Karpas-422 (cell line): ENCODE measurements around the gene SLC15A5. TPM values are rescaled to one million over a fixed set of nuclear protein-coding genes. Genes with fewer than 3 reads are reported as not detected.

Source experiments
- DNase-seq: peaks from one replicate; pipeline ENCODE4 v3.0.0-alpha.2; 2015
- H2AFZ ChIP-seq: fragments of 200-600 bp; sonication (generic); 2 replicates; pipeline ENCODE4 v1.6.1; 2014; ENCODE audit warnings: antibody characterized with exemption, low read length, mixed read lengths
- H3K27ac ChIP-seq: fragments of 200-600 bp; sonication (generic); 2 replicates; pipeline ENCODE4 v1.5.1; 2014; ENCODE audit warnings: mild to moderate bottlenecking, low read length, moderate library complexity
- H3K27me3 ChIP-seq: fragments of 200-600 bp; sonication (generic); 2 replicates; pipeline ENCODE4 v1.6.1; 2014; ENCODE audit warnings: low read length, mixed read lengths
- H3K36me3 ChIP-seq: fragments of 200-600 bp; sonication (generic); 2 replicates; pipeline ENCODE4 v1.6.1; 2014; ENCODE audit warnings: low read length, mixed read lengths; ENCODE audit not compliant: insufficient read depth
- H3K4me1 ChIP-seq: fragments of 200-600 bp; sonication (generic); 2 replicates; pipeline ENCODE4 v1.6.1; 2014; ENCODE audit warnings: mild to moderate bottlenecking, low read length, mixed read lengths
- H3K4me2 ChIP-seq: fragments of 200-600 bp; sonication (generic); 2 replicates; pipeline ENCODE4 v1.6.1; 2014; ENCODE audit warnings: low read length, low read depth, mild to moderate bottlenecking; ENCODE audit not compliant: poor library complexity, severe bottlenecking
- H3K4me3 ChIP-seq: fragments of 200-600 bp; sonication (generic); 2 replicates; pipeline ENCODE4 v1.5.1; 2014; ENCODE audit warnings: mild to moderate bottlenecking, antibody characterized with exemption, low read length, mixed read lengths
- H3K79me2 ChIP-seq: fragments of 200-600 bp; sonication (generic); 2 replicates; pipeline ENCODE4 v1.6.1; 2014; ENCODE audit warnings: mild to moderate bottlenecking, low read length, mixed read lengths
- H3K9ac ChIP-seq: fragments of 200-600 bp; sonication (generic); 2 replicates; pipeline ENCODE4 v1.6.0; 2014; ENCODE audit warnings: low read length
- H3K9me2 ChIP-seq: fragments of 200-600 bp; sonication (generic), shearing (Covaris generic); replicated peaks from 2 replicates; pipeline ENCODE4 v1.6.0; 2014; ENCODE audit warnings: mild to moderate bottlenecking, low read length, moderate library complexity; ENCODE audit not compliant: insufficient read depth
- H3K9me3 ChIP-seq: fragments of 300-700, 200-600 bp; sonication (generic); 2 replicates; pipeline ENCODE4 v1.6.1; 2014; ENCODE audit warnings: low read length, mixed read lengths
- H4K20me1 ChIP-seq: fragments of 200-600 bp; sonication (generic); 2 replicates; pipeline ENCODE4 v1.6.1; 2014; ENCODE audit warnings: mild to moderate bottlenecking, antibody characterized with exemption, low read length, low read depth; ENCODE audit not compliant: insufficient read depth
- total RNA-seq: library from RNA; depleted of rRNA; stranded (reverse); fragments of >200 nt; shearing (Covaris generic); gene quantifications from 2 replicates; pipeline ENCODE4 v1.2.3, GENCODE V29; 2014; ENCODE audit warnings: low replicate concordance

The SLC15A5 gene
- total RNA-seq, 1 experiment from 2014 or later, result not detected

- H3K9me2 ChIP-seq, result no peaks in the 10 kb centered on the region
- H3K79me2 ChIP-seq, result no peaks in the 10 kb centered on the region
- peaks cover 24% of the 10 kb centered on the region for H3K4me1 ChIP-seq
- H3K4me3 ChIP-seq, result no peak overlapping the region
- H3K4me2 ChIP-seq, result no peak overlapping the region
- H3K9ac ChIP-seq, result no peak overlapping the region
- H3K9me3 ChIP-seq, result no peaks in the 10 kb centered on the region
- H4K20me1 ChIP-seq, result no peaks in the 10 kb centered on the region
- H3K27me3 ChIP-seq, result no peaks in the 10 kb centered on the region
- H3K36me3 ChIP-seq, result no peaks in the 10 kb centered on the region
- no peak for DNase-seq
- H3K27ac ChIP-seq, result no peak overlapping the region
- H2AFZ ChIP-seq, result no peak overlapping the region
These were observed 49.4 kb downstream of the SLC15A5 start for GRCh38 chr12:16228067-16228466.

GRCh38 chr12:16225692-16226091 is 51.8 kb downstream of the SLC15A5 start:
- H3K4me3 ChIP-seq, result no peak overlapping the region; the same call in 1 of the 2 replicates
- no peaks in the 10 kb centered on the region for H3K9me2 ChIP-seq
- no peak overlapping the region for H3K27ac ChIP-seq
- H3K79me2 ChIP-seq, result no peaks in the 10 kb centered on the region
- no peaks in the 10 kb centered on the region for H3K36me3 ChIP-seq
- H2AFZ ChIP-seq, result 0 out of 2 replicates have a peak overlapping the region, but pooled peaks have one; percentile 35
- H3K9ac ChIP-seq, result no peak overlapping the region
- peaks cover 24% of the 10 kb centered on the region for H3K4me1 ChIP-seq
- H3K27me3 ChIP-seq, result no peaks in the 10 kb centered on the region
- H3K9me3 ChIP-seq, result no peaks in the 10 kb centered on the region
- no peak overlapping the region for H3K4me2 ChIP-seq
- H4K20me1 ChIP-seq, result no peaks in the 10 kb centered on the region
- DNase-seq, result no peak

- no peak overlapping the region for H3K4me3 ChIP-seq
- DNase-seq, result no peak
- no peaks in the 10 kb centered on the region for H3K79me2 ChIP-seq
- H3K9me2 ChIP-seq, result no peaks in the 10 kb centered on the region
- H3K9ac ChIP-seq, result no peak overlapping the region
- no peak overlapping the region for H3K4me2 ChIP-seq
- peaks cover 24% of the 10 kb centered on the region for H3K4me1 ChIP-seq
- no peaks in the 10 kb centered on the region for H3K9me3 ChIP-seq
- no peaks in the 10 kb centered on the region for H4K20me1 ChIP-seq
- no peaks in the 10 kb centered on the region for H3K27me3 ChIP-seq
- no peak overlapping the region for H2AFZ ChIP-seq
- no peak overlapping the region for H3K27ac ChIP-seq
- no peaks in the 10 kb centered on the region for H3K36me3 ChIP-seq
These were observed 53.3 kb downstream of the SLC15A5 start for GRCh38 chr12:16224196-16224595.

GRCh38 chr12:16221776-16222175 is 55.7 kb downstream of the SLC15A5 start:
- Histone ChIP-seq H3K9ac (no peak overlapping the region), H3K4me2 (no peak overlapping the region), H3K4me3 (no peak overlapping the region), H3K4me1 (peaks cover 7% of the 10 kb centered on the region), H2AFZ (no peak overlapping the region), H3K27ac (no peak overlapping the region), H3K27me3 (no peaks in the 10 kb centered on the region), H3K9me3 (no peaks in the 10 kb centered on the region), H4K20me1 (no peaks in the 10 kb centered on the region), H3K9me2 (no peaks in the 10 kb centered on the region), H3K79me2 (no peaks in the 10 kb centered on the region), H3K36me3 (no peaks in the 10 kb centered on the region)
- DNase-seq, result no peak

GRCh38 chr12:16220120-16220519 is 57.4 kb downstream of the SLC15A5 start:
- no peaks in the 10 kb centered on the region for H3K9me3 ChIP-seq
- no peaks in the 10 kb centered on the region for H4K20me1 ChIP-seq
- no peaks in the 10 kb centered on the region for H3K9me2 ChIP-seq
- no peak for DNase-seq
- H3K9ac ChIP-seq, result no peak overlapping the region
- no peak overlapping the region for H3K4me2 ChIP-seq
- H3K36me3 ChIP-seq, result no peaks in the 10 kb centered on the region
- H3K27me3 ChIP-seq, result no peaks in the 10 kb centered on the region
- H3K79me2 ChIP-seq, result no peaks in the 10 kb centered on the region
- H3K4me3 ChIP-seq, result no peak overlapping the region
- no peak overlapping the region for H2AFZ ChIP-seq
- no peak overlapping the region for H3K27ac ChIP-seq
- no peaks in the 10 kb centered on the region for H3K4me1 ChIP-seq

- Histone ChIP-seq H3K4me1 (no peaks in the 10 kb centered on the region), H3K9me2 (no peaks in the 10 kb centered on the region), H3K27ac (no peak overlapping the region), H3K79me2 (no peaks in the 10 kb centered on the region), H4K20me1 (no peaks in the 10 kb centered on the region), H3K4me3 (no peak overlapping the region), H3K9ac (no peak overlapping the region), H3K27me3 (no peaks in the 10 kb centered on the region), H3K9me3 (no peaks in the 10 kb centered on the region), H3K4me2 (no peak overlapping the region), H3K36me3 (no peaks in the 10 kb centered on the region), H2AFZ (peak overlapping the region; percentile 42; the same call in 1 of the 2 replicates)
- no peak for DNase-seq
These were observed 58.3 kb downstream of the SLC15A5 start for GRCh38 chr12:16218934-16219751.

GRCh38 chr12:16218234-16218633 is 59.3 kb downstream of the SLC15A5 start:
- no peaks in the 10 kb centered on the region for H3K9me3 ChIP-seq
- H3K27me3 ChIP-seq, result no peaks in the 10 kb centered on the region
- no peak overlapping the region for H3K4me2 ChIP-seq
- H2AFZ ChIP-seq, result no peak overlapping the region
- DNase-seq, result no peak
- H3K9me2 ChIP-seq, result no peaks in the 10 kb centered on the region
- H3K4me1 ChIP-seq, result no peaks in the 10 kb centered on the region
- no peaks in the 10 kb centered on the region for H3K36me3 ChIP-seq
- no peak overlapping the region for H3K9ac ChIP-seq
- no peak overlapping the region for H3K4me3 ChIP-seq
- no peaks in the 10 kb centered on the region for H3K79me2 ChIP-seq
- no peaks in the 10 kb centered on the region for H4K20me1 ChIP-seq
- H3K27ac ChIP-seq, result no peak overlapping the region

GRCh38 chr12:16211731-16212130 is 65.8 kb downstream of the SLC15A5 start:
- Histone ChIP-seq H3K27ac (no peak overlapping the region), H3K4me3 (no peak overlapping the region), H3K36me3 (no peaks in the 10 kb centered on the region), H4K20me1 (no peaks in the 10 kb centered on the region), H3K9me3 (no peaks in the 10 kb centered on the region), H3K4me1 (no peaks in the 10 kb centered on the region), H3K9me2 (no peaks in the 10 kb centered on the region), H2AFZ (no peak overlapping the region), H3K79me2 (no peaks in the 10 kb centered on the region), H3K4me2 (no peak overlapping the region), H3K9ac (no peak overlapping the region), H3K27me3 (no peaks in the 10 kb centered on the region)
- no peak for DNase-seq
